K562 (cell line): Measurements from ENCODE around the gene MYH7. TPM values are rescaled to one million over a fixed set of nuclear protein-coding genes. Genes with fewer than 3 reads are reported as not detected.
A peak's percentile ranks its signal among the peaks of the same experiment; 100 is the strongest.

Source experiments
- NRF1 ChIP-seq, 2 experiments: fragments of 450-650 bp; IDR thresholded peaks in 1 of 2; conservative IDR thresholded peaks in 1 of 2; 2 replicates each; pipeline ENCODE4 v1.6.1; 2014; ENCODE audit warnings: mild to moderate bottlenecking in 2 of 2
- RAD21 ChIP-seq, 2 experiments: fragments of 250-450 bp in 1 of 2; fragments of 450-650 bp in 1 of 2; sonication (Bioruptor Pico) in 1 of 2; formaldehyde crosslinking in 1 of 2; IDR thresholded peaks in 1 of 2; conservative IDR thresholded peaks in 1 of 2; 2 replicates each; pipeline versions ENCODE4 v1.4.0 to v1.8.0; 2020 to 2022; ENCODE audit warnings: mild to moderate bottlenecking in 2 of 2, moderate library complexity in 1 of 2
- polyA plus RNA-seq, 8 experiments: library from polyadenylated mRNA; depleted of rRNA in 4 of 8; stranded (reverse) in 5 of 8; unstranded in 3 of 8; fragments of >200 nt; fragmentation: Nextera tagmentation in 2 of 8; fragmentation: Illumina TruSeq in 1 of 8; extraction: Ambion mirVana in 2 of 8; extraction: Trizol in 1 of 8; gene quantifications; 2 replicates each; pipeline versions ENCODE4 v1.2.1 to v1.2.3, GENCODE V29; 2011 to 2014; ENCODE audit warnings: inconsistent platforms in 1 of 8, missing spikeins in 1 of 8
- total RNA-seq, 7 experiments: library from RNA; depleted of rRNA in 6 of 7; stranded (reverse); fragments of >200 nt in 6 of 7; fragmentation: Illumina TruSeq in 2 of 7; extraction: Trizol in 2 of 7; gene quantifications; 2 replicates each; pipeline versions ENCODE4 v1.2.1 to v1.2.3, GENCODE V29; 2011 to 2021; ENCODE audit warnings: low replicate concordance in 1 of 7
- TF ChIP-seq, protein P1 (sequence below), 2 experiments: fragments of 450-650 bp; formaldehyde crosslinking in 1 of 2; IDR thresholded peaks; 2 replicates each; pipeline versions ENCODE4 v1.4.0 to v1.6.1; 2014 to 2020; ENCODE audit warnings: mild to moderate bottlenecking in 2 of 2, borderline replicate concordance in 1 of 2, low read depth in 1 of 2
- TF ChIP-seq, protein P2 (sequence below), 3 experiments: IDR thresholded peaks in 2 of 3; conservative IDR thresholded peaks in 1 of 3; 2 replicates each; pipeline ENCODE4 v1.5.1; 2011 to 2012; ENCODE audit warnings: low read length in 3 of 3, mild to moderate bottlenecking in 3 of 3, control low read depth in 2 of 3, improper control_type of control experiment in 1 of 3, inconsistent platforms in 1 of 3, low read depth in 1 of 3, mixed read lengths in 1 of 3, moderate library complexity in 1 of 3; ENCODE audit not compliant: insufficient read depth in 2 of 3
- TF ChIP-seq, protein P3 (sequence below): fragments of 250-450 bp; sonication (Bioruptor Pico); IDR thresholded peaks from 2 replicates; pipeline ENCODE4 v1.8.0; 2021; ENCODE audit warnings: moderate library complexity, mild to moderate bottlenecking, inconsistent platforms

MYH7 gene
- total and polyA plus RNA-seq, 9 of the 15 experiments (the other 6 are each of a cell fraction or from before 2014, with no cell fraction given) = not detected

DNA sequence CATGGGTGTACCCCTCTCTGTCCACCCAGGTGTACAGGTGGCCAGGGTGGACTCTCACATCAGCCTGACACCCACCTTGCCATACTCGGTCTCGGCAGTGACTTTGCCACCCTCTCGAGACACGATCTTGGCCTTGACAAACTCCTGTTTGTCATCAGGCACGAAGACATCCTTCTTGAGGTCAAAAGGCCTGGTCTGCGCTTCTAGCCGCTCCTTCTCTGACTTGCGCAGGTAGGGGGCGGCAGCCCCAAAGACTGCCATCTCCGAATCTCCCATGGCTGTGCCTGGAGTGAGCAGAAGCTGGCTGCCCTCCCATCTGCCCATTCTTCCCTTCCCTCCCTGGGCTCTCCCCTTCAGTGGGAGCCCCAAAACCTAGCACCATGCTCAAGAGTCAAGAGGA lies 2.0 kb downstream of the MYH7 start (continued):
- TF ChIP-seq, protein P1, sequence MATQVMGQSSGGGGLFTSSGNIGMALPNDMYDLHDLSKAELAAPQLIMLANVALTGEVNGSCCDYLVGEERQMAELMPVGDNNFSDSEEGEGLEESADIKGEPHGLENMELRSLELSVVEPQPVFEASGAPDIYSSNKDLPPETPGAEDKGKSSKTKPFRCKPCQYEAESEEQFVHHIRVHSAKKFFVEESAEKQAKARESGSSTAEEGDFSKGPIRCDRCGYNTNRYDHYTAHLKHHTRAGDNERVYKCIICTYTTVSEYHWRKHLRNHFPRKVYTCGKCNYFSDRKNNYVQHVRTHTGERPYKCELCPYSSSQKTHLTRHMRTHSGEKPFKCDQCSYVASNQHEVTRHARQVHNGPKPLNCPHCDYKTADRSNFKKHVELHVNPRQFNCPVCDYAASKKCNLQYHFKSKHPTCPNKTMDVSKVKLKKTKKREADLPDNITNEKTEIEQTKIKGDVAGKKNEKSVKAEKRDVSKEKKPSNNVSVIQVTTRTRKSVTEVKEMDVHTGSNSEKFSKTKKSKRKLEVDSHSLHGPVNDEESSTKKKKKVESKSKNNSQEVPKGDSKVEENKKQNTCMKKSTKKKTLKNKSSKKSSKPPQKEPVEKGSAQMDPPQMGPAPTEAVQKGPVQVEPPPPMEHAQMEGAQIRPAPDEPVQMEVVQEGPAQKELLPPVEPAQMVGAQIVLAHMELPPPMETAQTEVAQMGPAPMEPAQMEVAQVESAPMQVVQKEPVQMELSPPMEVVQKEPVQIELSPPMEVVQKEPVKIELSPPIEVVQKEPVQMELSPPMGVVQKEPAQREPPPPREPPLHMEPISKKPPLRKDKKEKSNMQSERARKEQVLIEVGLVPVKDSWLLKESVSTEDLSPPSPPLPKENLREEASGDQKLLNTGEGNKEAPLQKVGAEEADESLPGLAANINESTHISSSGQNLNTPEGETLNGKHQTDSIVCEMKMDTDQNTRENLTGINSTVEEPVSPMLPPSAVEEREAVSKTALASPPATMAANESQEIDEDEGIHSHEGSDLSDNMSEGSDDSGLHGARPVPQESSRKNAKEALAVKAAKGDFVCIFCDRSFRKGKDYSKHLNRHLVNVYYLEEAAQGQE (IDR thresholded peaks at IDR 0.05; ENCODE audit: borderline replicate concordance) = peak; percentile 14; the same call in 1 of the 2 replicates
- TF ChIP-seq, protein P1 (CRISPR knock-in tag; IDR thresholded peaks at IDR 0.05; ENCODE audit: low read depth) = no peak
- TF ChIP-seq, protein P2, sequence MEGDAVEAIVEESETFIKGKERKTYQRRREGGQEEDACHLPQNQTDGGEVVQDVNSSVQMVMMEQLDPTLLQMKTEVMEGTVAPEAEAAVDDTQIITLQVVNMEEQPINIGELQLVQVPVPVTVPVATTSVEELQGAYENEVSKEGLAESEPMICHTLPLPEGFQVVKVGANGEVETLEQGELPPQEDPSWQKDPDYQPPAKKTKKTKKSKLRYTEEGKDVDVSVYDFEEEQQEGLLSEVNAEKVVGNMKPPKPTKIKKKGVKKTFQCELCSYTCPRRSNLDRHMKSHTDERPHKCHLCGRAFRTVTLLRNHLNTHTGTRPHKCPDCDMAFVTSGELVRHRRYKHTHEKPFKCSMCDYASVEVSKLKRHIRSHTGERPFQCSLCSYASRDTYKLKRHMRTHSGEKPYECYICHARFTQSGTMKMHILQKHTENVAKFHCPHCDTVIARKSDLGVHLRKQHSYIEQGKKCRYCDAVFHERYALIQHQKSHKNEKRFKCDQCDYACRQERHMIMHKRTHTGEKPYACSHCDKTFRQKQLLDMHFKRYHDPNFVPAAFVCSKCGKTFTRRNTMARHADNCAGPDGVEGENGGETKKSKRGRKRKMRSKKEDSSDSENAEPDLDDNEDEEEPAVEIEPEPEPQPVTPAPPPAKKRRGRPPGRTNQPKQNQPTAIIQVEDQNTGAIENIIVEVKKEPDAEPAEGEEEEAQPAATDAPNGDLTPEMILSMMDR (IDR thresholded peaks at IDR 0.05 in 2 of 3, conservative IDR thresholded peaks at IDR 0.05 in 1 of 3; ENCODE audit: insufficient read depth in 2 of 3, low read depth in 1 of 3, low read length in 3 of 3) = peak; percentile 39 to 53 (median 50)
- TF ChIP-seq NRF1 (conservative IDR thresholded peaks at IDR 0.05 in 1 of 2, IDR thresholded peaks at IDR 0.05 in 1 of 2) = peak; percentile 63 to 71
- peak in 1 of 2 experiments; percentile 56; a peak in 2 of 4 replicates for TF ChIP-seq RAD21 (CRISPR knock-in tag; conservative IDR thresholded peaks at IDR 0.05 in 1 of 2, IDR thresholded peaks at IDR 0.05 in 1 of 2)
- TF ChIP-seq, protein P3, sequence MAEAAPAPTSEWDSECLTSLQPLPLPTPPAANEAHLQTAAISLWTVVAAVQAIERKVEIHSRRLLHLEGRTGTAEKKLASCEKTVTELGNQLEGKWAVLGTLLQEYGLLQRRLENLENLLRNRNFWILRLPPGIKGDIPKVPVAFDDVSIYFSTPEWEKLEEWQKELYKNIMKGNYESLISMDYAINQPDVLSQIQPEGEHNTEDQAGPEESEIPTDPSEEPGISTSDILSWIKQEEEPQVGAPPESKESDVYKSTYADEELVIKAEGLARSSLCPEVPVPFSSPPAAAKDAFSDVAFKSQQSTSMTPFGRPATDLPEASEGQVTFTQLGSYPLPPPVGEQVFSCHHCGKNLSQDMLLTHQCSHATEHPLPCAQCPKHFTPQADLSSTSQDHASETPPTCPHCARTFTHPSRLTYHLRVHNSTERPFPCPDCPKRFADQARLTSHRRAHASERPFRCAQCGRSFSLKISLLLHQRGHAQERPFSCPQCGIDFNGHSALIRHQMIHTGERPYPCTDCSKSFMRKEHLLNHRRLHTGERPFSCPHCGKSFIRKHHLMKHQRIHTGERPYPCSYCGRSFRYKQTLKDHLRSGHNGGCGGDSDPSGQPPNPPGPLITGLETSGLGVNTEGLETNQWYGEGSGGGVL (CRISPR knock-in tag) = no peak
- TF ChIP-seq, all 486 proteins: peak for 5
